ENCODE measurements around the gene SPDYE16.
"Not testable (repeated sequence)": the region's sequence is repeated elsewhere in the genome, so short reads cannot be mapped to it uniquely, and the experiment has no call there.

SPDYE16 gene

GRCh38 chr7:76543197-76543596 is at the start of gene SPDYE16:
TSS of gene SPDYE16 (minus strand) at chr7:76543297. CDS start at chr7:76541459, 1,838 bp downstream.
- not testable (repeated sequence) for FAIRE-seq; DNase-seq (ENCODE audit: insufficient read length, low spot score)

GRCh38 chr7:76592694-76593093 is 49.6 kb upstream of the SPDYE16 start:
- FAIRE-seq; DNase-seq (ENCODE audit: insufficient read length, low spot score): not testable (repeated sequence)

GRCh38 chr7:76591602-76592304 is 48.7 kb upstream of the SPDYE16 start:
- not testable (repeated sequence) for DNase-seq (ENCODE audit: insufficient read length, low spot score); FAIRE-seq

GRCh38 chr7:76591033-76591432 is 47.9 kb upstream of the SPDYE16 start:
- DNase-seq (ENCODE audit: insufficient read length, low spot score); FAIRE-seq: not testable (repeated sequence)

- peak; percentile 58 for FAIRE-seq
Observed at GRCh38 chr7:76588586-76588985, 45.5 kb upstream of the SPDYE16 start.

GRCh38 chr7:76586585-76587315 is 43.7 kb upstream of the SPDYE16 start:
- not testable (repeated sequence) for DNase-seq (ENCODE audit: insufficient read length, low spot score); FAIRE-seq

More at GRCh38 chr7:76588586-76588985, 45.5 kb upstream of the SPDYE16 start:
- not testable (repeated sequence) for DNase-seq (ENCODE audit: insufficient read length, low spot score)

- DNase-seq (ENCODE audit: insufficient read length, low spot score); FAIRE-seq: not testable (repeated sequence)
Observed at GRCh38 chr7:76583636-76584281, 40.7 kb upstream of the SPDYE16 start.

GRCh38 chr7:76582848-76583631 is 39.9 kb upstream of the SPDYE16 start:
- DNase-seq (ENCODE audit: insufficient read length, low spot score); FAIRE-seq: not testable (repeated sequence)

- not testable (repeated sequence) for FAIRE-seq; DNase-seq (ENCODE audit: insufficient read length, low spot score)
Observed at GRCh38 chr7:76575919-76576655, 33.0 kb upstream of the SPDYE16 start.

- not testable (repeated sequence) for DNase-seq (ENCODE audit: insufficient read length, low spot score)
- FAIRE-seq = peak; percentile 82
Observed at GRCh38 chr7:76575431-76575830, 32.3 kb upstream of the SPDYE16 start.

- DNase-seq (ENCODE audit: insufficient read length, low spot score); FAIRE-seq: not testable (repeated sequence)
Observed at GRCh38 chr7:76572296-76572695, 29.2 kb upstream of the SPDYE16 start.

- DNase-seq (ENCODE audit: insufficient read length, low spot score) = not testable (repeated sequence)
Observed at GRCh38 chr7:76570324-76570775, 27.3 kb upstream of the SPDYE16 start.

GRCh38 chr7:76568742-76569141 is 25.6 kb upstream of the SPDYE16 start:
- peak; percentile 89 for FAIRE-seq
- DNase-seq (ENCODE audit: insufficient read length, low spot score) = not testable (repeated sequence)

More at GRCh38 chr7:76570324-76570775, 27.3 kb upstream of the SPDYE16 start:
- FAIRE-seq = not testable (repeated sequence)

- not testable (repeated sequence) for FAIRE-seq; DNase-seq (ENCODE audit: insufficient read length, low spot score)
Observed at GRCh38 chr7:76567753-76568152, 24.7 kb upstream of the SPDYE16 start.

- not testable (repeated sequence) for DNase-seq (ENCODE audit: insufficient read length, low spot score); FAIRE-seq
Observed at GRCh38 chr7:76567311-76567710, 24.2 kb upstream of the SPDYE16 start.

GRCh38 chr7:76565001-76565400 is 21.9 kb upstream of the SPDYE16 start:
- not testable (repeated sequence) for DNase-seq (ENCODE audit: insufficient read length, low spot score); FAIRE-seq

- FAIRE-seq; DNase-seq (ENCODE audit: insufficient read length, low spot score): not testable (repeated sequence)
Observed at GRCh38 chr7:76561342-76561741, 18.2 kb upstream of the SPDYE16 start.

GRCh38 chr7:76560157-76560556 is 17.1 kb upstream of the SPDYE16 start:
- not testable (repeated sequence) for DNase-seq (ENCODE audit: insufficient read length, low spot score); FAIRE-seq

- not testable (repeated sequence) for DNase-seq (ENCODE audit: insufficient read length, low spot score); FAIRE-seq
Observed at GRCh38 chr7:76559685-76560084, 16.6 kb upstream of the SPDYE16 start.

Data from D721Med (cell line).